Activated naive CD4-positive, alpha-beta T cell treated with anti-CD3 and anti-CD28 coated beads, Interleukin-2, amount 10 ng/mL, durations not matched to agents 7 days and 5 days (primary cell): ENCODE measurements around the gene GRIN2D.
"Not testable (repeated sequence)": the region's sequence is repeated elsewhere in the genome, so short reads cannot be mapped to it uniquely, and the experiment has no call there.

Experiments
- CTCF ChIA-PET: fragments of 350-600 bp; sonication (Branson Sonifier 250); formaldehyde crosslinking; loops from one replicate; lab custom pipeline; 2021; ENCODE audit warnings: antibody characterized with exemption; lab: Charles Lee
- DNase-seq: peaks from one replicate; pipeline ENCODE4 v3.0.0-alpha.2; 2020
- H3K27ac Mint-ChIP-seq: one replicate; pipeline ENCODE4 v1.8.0; 2021; ENCODE audit warnings: mild to moderate bottlenecking, moderate library complexity, mixed read lengths
- H3K27me3 Mint-ChIP-seq: one replicate; pipeline ENCODE4 v1.8.0; 2021; ENCODE audit warnings: mild to moderate bottlenecking, mixed read lengths
- H3K36me3 Mint-ChIP-seq: one replicate; pipeline ENCODE4 v1.8.0; 2021; ENCODE audit warnings: mixed read lengths
- H3K4me1 Mint-ChIP-seq: one replicate; pipeline ENCODE4 v1.8.0; 2021; ENCODE audit warnings: mixed read lengths
- H3K4me3 Mint-ChIP-seq: one replicate; pipeline ENCODE4 v1.8.0; 2021; ENCODE audit warnings: mild to moderate bottlenecking, moderate library complexity, mixed read lengths
- H3K9me3 Mint-ChIP-seq: one replicate; pipeline ENCODE4 v1.8.0; 2021; ENCODE audit warnings: mixed read lengths

Gene GRIN2D

GRCh38 chr19:48363500-48363809 lies 30.0 kb upstream of the GRIN2D start:
- Mint-ChIP-seq H3K27me3 (no peaks in the 10 kb centered on the region), H3K36me3 (peaks cover 10% of the 10 kb centered on the region), H3K27ac (peak overlapping the region; percentile 95), H3K9me3 (no peaks in the 10 kb centered on the region), H3K4me3 (peak overlapping the region; percentile 83), H3K4me1 (peaks cover 17% of the 10 kb centered on the region)
- CTCF ChIA-PET = interaction anchor here (1.3 to 4.4 kb wide), 2 partner anchors 28 to 45 kb away, joined by 4 to 26 read pairs; partner anchors contain the start of gene KDELR1
- DNase-seq = no peak

GRCh38 chr19:48363810-48364597 lies 29.5 kb upstream of the GRIN2D start, which contains the start of the genes SYNGR4 and TMEM143:
TSS of gene SYNGR4 (plus strand) at chr19:48364367. CDS start at chr19:48365843, 1,476 bp downstream.
TSS of gene TMEM143 (minus strand) at chr19:48363940. CDS start at chr19:48363920, 20 bp downstream.
- peaks cover 6% of the 10 kb centered on the region for H3K36me3 Mint-ChIP-seq
- H3K4me3 Mint-ChIP-seq = peak within 1 kb of the TSS; percentile 83
- peak within 1 kb of the TSS; percentile 95 for H3K27ac Mint-ChIP-seq
- CTCF ChIA-PET = interaction anchor here (1.3 to 4.4 kb wide), 2 partner anchors 27 to 46 kb away, joined by 4 to 26 read pairs; partner anchors contain the start of gene KDELR1
- no peaks in the 10 kb centered on the region for H3K27me3 Mint-ChIP-seq
- DNase-seq = peak; percentile 99
- H3K4me1 Mint-ChIP-seq = peaks cover 17% of the 10 kb centered on the region
- no peaks in the 10 kb centered on the region for H3K9me3 Mint-ChIP-seq

DNA sequence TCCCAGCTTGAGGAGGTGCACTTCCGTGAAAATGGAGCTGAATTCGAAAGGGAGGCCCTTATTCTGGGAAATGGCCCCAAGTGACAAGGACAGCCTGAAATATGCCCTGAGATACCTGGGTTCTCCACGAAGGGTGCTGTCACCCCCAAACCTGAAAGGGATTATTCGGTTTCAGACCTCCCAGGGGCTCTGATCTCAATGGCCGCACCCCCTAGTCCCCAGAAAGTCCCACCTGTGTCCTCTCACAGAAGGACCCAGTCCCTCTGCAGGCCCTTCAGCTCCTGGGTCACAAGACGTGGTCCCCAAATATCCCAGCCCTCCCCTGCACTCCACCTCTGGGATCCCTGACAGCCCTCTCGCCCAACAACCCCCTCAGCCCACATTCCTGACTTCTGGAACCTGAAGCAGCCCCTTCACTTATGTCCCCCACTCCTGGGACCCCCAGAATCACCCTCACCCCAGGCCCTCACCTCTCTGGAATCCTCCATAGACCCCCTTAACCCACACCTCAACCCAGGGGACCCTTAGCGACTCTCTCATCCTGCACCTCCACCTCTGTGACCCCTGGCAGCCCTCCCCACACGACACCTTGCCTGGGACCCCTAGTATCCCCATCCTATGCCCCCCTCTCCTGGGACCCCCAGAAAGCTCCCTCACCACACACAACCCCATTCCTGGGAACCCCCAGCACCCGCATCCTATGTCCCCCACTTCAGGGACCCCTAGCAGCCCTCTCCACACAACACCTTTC lies 28.7 kb upstream of the GRIN2D start:
- Mint-ChIP-seq H3K4me3 (peak overlapping the region; percentile 52), H3K4me1 (peaks cover 17% of the 10 kb centered on the region), H3K27ac (peak overlapping the region; percentile 95), H3K36me3 (peaks cover 2% of the 10 kb centered on the region), H3K9me3 (no peaks in the 10 kb centered on the region), H3K27me3 (peaks cover 7% of the 10 kb centered on the region)
- DNase-seq = no peak
- CTCF ChIA-PET = interaction anchor here (1.3 to 4.4 kb wide), 2 partner anchors 26 to 46 kb away, joined by 4 to 26 read pairs; partner anchors contain the start of gene KDELR1

DNA sequence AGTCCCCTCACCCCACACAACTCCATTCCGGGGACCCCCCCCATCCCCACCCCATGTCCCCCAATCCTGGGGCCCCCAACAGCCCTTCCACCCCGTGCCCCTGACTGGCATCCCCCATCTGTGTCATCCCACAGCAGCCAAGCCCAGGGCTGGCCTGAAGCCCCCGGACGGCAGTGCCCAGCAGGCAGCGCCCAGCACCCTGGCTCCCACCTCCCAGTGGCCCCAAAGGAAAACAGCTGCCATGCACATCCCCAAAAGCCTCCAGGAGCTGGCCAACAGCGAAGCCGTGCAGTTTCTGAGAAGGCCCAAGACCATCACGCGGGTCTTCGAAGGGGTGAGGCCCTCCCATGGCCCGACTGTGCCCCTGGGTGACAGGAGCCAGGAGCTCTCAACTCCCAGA lies 27.9 kb upstream of the GRIN2D start:
- H3K36me3 Mint-ChIP-seq = peaks cover 2% of the 10 kb centered on the region
- DNase-seq = no peak
- CTCF ChIA-PET = interaction anchor here (4.4 kb wide), 1 partner anchor 25 kb away, joined by 26 read pairs; the partner anchor contains the start of gene KDELR1
- H3K9me3 Mint-ChIP-seq = no peaks in the 10 kb centered on the region
- no peak overlapping the region for H3K4me3 Mint-ChIP-seq
- peaks cover 17% of the 10 kb centered on the region for H3K4me1 Mint-ChIP-seq
- peak overlapping the region; percentile 49 for H3K27ac Mint-ChIP-seq
- H3K27me3 Mint-ChIP-seq = peaks cover 10% of the 10 kb centered on the region

- Mint-ChIP-seq H3K4me1 (peaks cover 11% of the 10 kb centered on the region), H3K9me3 (no peaks in the 10 kb centered on the region), H3K4me3 (no peak overlapping the region), H3K27me3 (peaks cover 19% of the 10 kb centered on the region), H3K36me3 (no peaks in the 10 kb centered on the region), H3K27ac (no peak overlapping the region)
- DNase-seq = no peak
- CTCF ChIA-PET = no interaction called here
Observed at GRCh38 chr19:48367855-48368254, 25.6 kb upstream of the GRIN2D start.

GRCh38 chr19:48368936-48369335 lies 24.5 kb upstream of the GRIN2D start:
- Mint-ChIP-seq H3K27ac (no peak overlapping the region), H3K4me1 (peaks cover 8% of the 10 kb centered on the region), H3K4me3 (no peak overlapping the region), H3K36me3 (no peaks in the 10 kb centered on the region), H3K27me3 (peaks cover 30% of the 10 kb centered on the region), H3K9me3 (no peaks in the 10 kb centered on the region)
- CTCF ChIA-PET = no interaction called here
- DNase-seq = no peak

- CTCF ChIA-PET = no interaction called here
- H3K27me3 Mint-ChIP-seq = peaks cover 30% of the 10 kb centered on the region
- H3K36me3 Mint-ChIP-seq = no peaks in the 10 kb centered on the region
- H3K9me3 Mint-ChIP-seq = no peaks in the 10 kb centered on the region
- no peak overlapping the region for H3K27ac Mint-ChIP-seq
- DNase-seq = no peak
- no peak overlapping the region for H3K4me3 Mint-ChIP-seq
- H3K4me1 Mint-ChIP-seq = no peaks in the 10 kb centered on the region
Observed at GRCh38 chr19:48370955-48371354, 22.5 kb upstream of the GRIN2D start.

DNA sequence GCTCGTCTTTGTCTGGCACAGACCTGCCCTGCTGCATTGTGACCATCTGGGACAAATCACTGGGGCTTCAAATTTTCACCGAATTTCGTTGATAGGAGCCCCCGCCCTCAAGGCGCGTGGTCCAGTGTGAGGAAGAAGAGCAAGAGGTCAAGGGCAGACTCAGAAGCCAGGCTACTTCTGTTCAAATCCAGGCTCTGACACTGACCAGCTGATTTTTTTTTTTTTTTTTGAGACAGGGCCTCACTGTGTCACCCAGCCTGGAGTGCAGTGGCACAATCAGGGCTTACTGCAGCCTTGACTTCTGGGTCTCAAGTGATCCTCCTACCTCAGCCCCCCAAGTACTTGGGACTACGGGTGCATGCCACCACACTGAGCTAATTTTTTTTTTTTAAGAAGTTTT lies 22.1 kb upstream of the GRIN2D start:
- Mint-ChIP-seq H3K4me3 (no peak overlapping the region), H3K27me3 (peaks cover 30% of the 10 kb centered on the region), H3K36me3 (no peaks in the 10 kb centered on the region), H3K27ac (no peak overlapping the region), H3K9me3 (no peaks in the 10 kb centered on the region), H3K4me1 (no peaks in the 10 kb centered on the region)
- CTCF ChIA-PET = interaction anchor here (0.8 kb wide), 1 partner anchor 62 kb away, joined by 3 read pairs; no protein-coding TSS in a partner anchor
- DNase-seq = no peak

- H3K27me3 Mint-ChIP-seq = peaks cover 30% of the 10 kb centered on the region
Observed at GRCh38 chr19:48371771-48372170, 21.7 kb upstream of the GRIN2D start.

GRCh38 chr19:48372904-48373303 lies 20.6 kb upstream of the GRIN2D start:
- CTCF ChIA-PET = no interaction called here
- Mint-ChIP-seq H3K36me3 (no peaks in the 10 kb centered on the region), H3K27me3 (peaks cover 30% of the 10 kb centered on the region), H3K4me1 (no peaks in the 10 kb centered on the region), H3K4me3 (no peak overlapping the region), H3K27ac (no peak overlapping the region), H3K9me3 (no peaks in the 10 kb centered on the region)
- DNase-seq = no peak

More at GRCh38 chr19:48371771-48372170, 21.7 kb upstream of the GRIN2D start:
- not testable (repeated sequence) for H3K4me1 Mint-ChIP-seq, H3K9me3 Mint-ChIP-seq, H3K27ac Mint-ChIP-seq, H3K4me3 Mint-ChIP-seq, DNase-seq, H3K36me3 Mint-ChIP-seq
- CTCF ChIA-PET = interaction anchor here (0.8 kb wide), 1 partner anchor 63 kb away, joined by 3 read pairs; no protein-coding TSS in a partner anchor

DNA sequence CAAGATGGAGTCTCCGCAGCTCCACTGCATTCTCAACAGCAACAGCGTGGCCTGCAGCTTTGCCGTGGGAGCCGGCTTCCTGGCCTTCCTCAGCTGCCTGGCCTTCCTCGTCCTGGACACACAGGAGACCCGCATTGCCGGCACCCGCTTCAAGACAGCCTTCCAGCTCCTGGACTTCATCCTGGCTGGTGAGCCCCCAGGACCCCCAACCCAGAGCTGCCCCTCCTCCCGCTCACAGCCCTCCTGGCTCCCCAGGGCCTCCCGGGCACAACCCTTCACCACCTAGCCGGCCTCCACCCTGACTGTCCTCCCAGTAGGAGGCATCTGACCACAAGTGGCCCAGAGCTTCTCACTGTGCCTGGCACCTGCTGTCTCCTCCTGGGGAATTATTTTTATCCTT lies 19.9 kb upstream of the GRIN2D start:
- Mint-ChIP-seq H3K9me3 (no peaks in the 10 kb centered on the region), H3K4me1 (no peaks in the 10 kb centered on the region), H3K27ac (peak overlapping the region; percentile 42), H3K27me3 (peaks cover 30% of the 10 kb centered on the region), H3K36me3 (no peaks in the 10 kb centered on the region), H3K4me3 (no peak overlapping the region)
- CTCF ChIA-PET = no interaction called here
- DNase-seq = no peak

- H3K36me3 Mint-ChIP-seq = peaks cover 14% of the 10 kb centered on the region
- CTCF ChIA-PET = interaction anchor here (1.0 kb wide), 1 partner anchor 13 kb away, joined by 3 read pairs; the partner anchor contains the start of gene KDELR1
- H3K4me1 Mint-ChIP-seq = peaks cover 2% of the 10 kb centered on the region
- peak overlapping the region; percentile 69 for H3K27ac Mint-ChIP-seq
- no peaks in the 10 kb centered on the region for H3K9me3 Mint-ChIP-seq
- H3K4me3 Mint-ChIP-seq = no peak overlapping the region
- peaks cover 7% of the 10 kb centered on the region for H3K27me3 Mint-ChIP-seq
- no peak for DNase-seq
Observed at GRCh38 chr19:48378194-48378570, 15.3 kb upstream of the GRIN2D start.

- CTCF ChIA-PET = interaction anchor here (0.6 kb wide), 1 partner anchor 207 kb away, joined by 3 read pairs; no protein-coding TSS in a partner anchor
- H3K27ac Mint-ChIP-seq = no peak overlapping the region
- H3K4me1 Mint-ChIP-seq = peaks cover 2% of the 10 kb centered on the region
- no peaks in the 10 kb centered on the region for H3K27me3 Mint-ChIP-seq
- peaks cover 18% of the 10 kb centered on the region for H3K36me3 Mint-ChIP-seq
- no peaks in the 10 kb centered on the region for H3K9me3 Mint-ChIP-seq
- DNase-seq = no peak
- no peak overlapping the region for H3K4me3 Mint-ChIP-seq
Observed at GRCh38 chr19:48379058-48379457, 14.4 kb upstream of the GRIN2D start.
